ENCODE data around the gene ZBTB17.

DNA sequence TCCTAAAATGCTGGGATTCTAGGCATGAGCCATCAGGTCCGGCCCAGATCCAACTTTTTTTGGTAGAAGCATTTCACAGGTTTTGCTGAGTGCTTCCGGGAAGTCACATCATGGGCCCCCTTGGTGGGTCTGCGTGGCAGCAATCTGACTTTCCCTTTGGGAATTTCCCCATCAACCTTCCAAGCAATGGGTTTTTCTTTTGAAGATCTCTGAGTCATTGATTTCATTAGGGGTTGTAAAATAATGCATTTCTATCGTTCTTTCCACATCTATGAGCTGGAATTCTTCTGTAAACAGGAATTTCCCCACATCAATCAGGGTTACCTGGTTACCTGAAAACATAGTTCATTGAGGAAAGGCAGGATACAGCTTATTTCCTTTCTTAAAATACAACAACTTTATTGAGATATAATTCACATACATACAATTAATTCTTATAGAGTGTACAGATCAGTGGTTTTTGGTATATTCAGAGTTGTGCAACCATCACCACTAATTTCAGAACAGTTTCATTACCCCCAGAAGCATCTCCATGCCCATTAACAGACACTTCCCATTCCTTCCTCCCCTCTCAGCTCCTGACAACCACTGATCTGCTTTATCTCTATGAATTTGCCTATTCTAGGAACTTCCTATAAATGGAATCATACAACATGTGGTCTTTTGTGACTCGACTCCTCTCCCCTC lies 9.9 kb upstream of the ZBTB17 start:
- TF ChIP-seq CTCF (IDR thresholded peaks at IDR 0.05; ENCODE audit: borderline replicate concordance, extremely low read depth, low read length, poor library complexity, severe bottlenecking) (no peak), EZH2 (IDR thresholded peaks at IDR 0.05; ENCODE audit: borderline replicate concordance, low read depth, low read length, severe bottlenecking) (no peak)
